ENCODE measurements around the gene FTL. TPM values are rescaled to one million over a fixed set of nuclear protein-coding genes. Genes with fewer than 3 reads are reported as not detected.

The FTL gene
- total and polyA plus RNA-seq, 8 donors, result 394 to 1,473 (median 841) TPM

DNA sequence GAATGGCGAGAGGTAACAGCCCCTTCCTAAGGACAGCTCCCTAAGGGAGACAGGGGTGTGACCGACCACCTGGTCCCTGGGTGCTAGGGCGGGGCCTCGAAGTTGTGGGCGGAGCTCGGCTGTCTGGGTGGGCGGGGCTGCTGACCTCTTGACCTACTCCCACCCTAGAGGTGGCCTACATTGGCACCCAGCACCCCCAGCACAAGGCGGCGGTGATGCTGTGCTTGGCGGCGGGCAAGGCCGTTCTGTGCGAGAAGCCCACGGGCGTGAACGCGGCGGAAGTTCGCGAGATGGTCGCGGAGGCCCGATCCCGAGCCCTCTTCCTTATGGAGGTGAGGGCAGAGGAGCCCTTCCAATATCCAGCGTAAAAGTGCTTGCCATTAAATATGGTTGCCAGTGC, 29.2 kb upstream of the FTL start:
- Histone ChIP-seq H3K27ac (no peak overlapping the region), H3K4me3 (no peak overlapping the region), H3K27me3 (no peaks in the 10 kb centered on the region), H3K9me3 (no peaks in the 10 kb centered on the region), H3K4me1 (no peaks in the 10 kb centered on the region), H3K36me3 (no peaks in the 10 kb centered on the region)
- TF ChIP-seq, protein P1, sequence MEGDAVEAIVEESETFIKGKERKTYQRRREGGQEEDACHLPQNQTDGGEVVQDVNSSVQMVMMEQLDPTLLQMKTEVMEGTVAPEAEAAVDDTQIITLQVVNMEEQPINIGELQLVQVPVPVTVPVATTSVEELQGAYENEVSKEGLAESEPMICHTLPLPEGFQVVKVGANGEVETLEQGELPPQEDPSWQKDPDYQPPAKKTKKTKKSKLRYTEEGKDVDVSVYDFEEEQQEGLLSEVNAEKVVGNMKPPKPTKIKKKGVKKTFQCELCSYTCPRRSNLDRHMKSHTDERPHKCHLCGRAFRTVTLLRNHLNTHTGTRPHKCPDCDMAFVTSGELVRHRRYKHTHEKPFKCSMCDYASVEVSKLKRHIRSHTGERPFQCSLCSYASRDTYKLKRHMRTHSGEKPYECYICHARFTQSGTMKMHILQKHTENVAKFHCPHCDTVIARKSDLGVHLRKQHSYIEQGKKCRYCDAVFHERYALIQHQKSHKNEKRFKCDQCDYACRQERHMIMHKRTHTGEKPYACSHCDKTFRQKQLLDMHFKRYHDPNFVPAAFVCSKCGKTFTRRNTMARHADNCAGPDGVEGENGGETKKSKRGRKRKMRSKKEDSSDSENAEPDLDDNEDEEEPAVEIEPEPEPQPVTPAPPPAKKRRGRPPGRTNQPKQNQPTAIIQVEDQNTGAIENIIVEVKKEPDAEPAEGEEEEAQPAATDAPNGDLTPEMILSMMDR (IDR thresholded peaks at IDR 0.05), result no peak
- ATAC-seq (no peak), FAIRE-seq (no peak), DNase-seq (no peak)
- intact Hi-C loops (cut with DNase I), result no loop called here
- 90 to 95% methylated on average over 25 of the region's 25 CpGs for WGBS, 2 donors

DNA sequence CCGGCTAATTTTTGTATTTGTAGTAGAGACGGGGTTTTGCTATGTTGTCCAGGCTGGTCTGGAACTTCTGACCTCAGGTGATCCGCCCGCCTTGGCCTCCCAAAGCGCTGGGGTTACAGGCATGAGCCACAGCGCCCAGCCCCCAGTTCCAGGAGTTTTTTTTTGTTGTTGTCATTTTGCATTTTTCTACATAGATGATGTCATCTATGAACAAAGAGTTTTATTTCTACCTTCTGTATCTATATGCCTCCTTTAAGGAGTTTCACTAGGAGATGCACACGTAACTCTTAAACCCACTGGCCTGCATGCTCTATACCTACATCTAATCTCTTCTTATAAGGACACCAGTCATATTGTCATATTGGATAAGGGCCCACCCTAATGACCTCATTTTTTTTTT, 26.9 kb upstream of the FTL start:
- WGBS, 2 donors, result 71 to 93% methylated on average over 7 of the region's 7 CpGs
- Histone ChIP-seq H3K9me3 (no peaks in the 10 kb centered on the region), H3K4me3 (no peak overlapping the region), H3K4me1 (no peaks in the 10 kb centered on the region), H3K36me3 (no peaks in the 10 kb centered on the region), H3K27ac (no peak overlapping the region), H3K27me3 (no peaks in the 10 kb centered on the region)
- intact Hi-C loops (cut with DNase I), result no loop called here
- ATAC-seq, result no peak
- no peak for DNase-seq
- FAIRE-seq, result no peak
- TF ChIP-seq, protein P1 (IDR thresholded peaks at IDR 0.05), result no peak

DNA sequence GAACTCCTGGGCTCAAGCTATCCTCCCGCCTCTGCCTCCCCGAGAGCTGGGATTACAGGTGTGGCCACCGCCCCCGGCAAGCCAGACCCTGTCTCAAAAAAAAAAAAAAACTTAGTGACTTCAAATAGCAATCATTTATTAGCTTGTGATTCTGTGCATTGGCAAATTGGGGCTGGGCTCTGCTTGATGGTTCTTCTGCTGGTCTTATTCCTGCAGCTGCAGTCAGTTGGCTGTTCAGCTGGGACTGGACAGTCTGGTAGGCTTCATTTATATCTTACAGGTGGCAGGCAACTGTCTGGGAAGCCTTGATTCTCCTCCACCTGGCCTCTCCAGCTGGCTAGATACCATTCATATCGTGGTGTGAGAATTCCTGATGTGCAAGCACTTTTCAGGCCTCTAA, 24.2 kb upstream of the FTL start:
- WGBS, 2 donors, result 94 to 95% methylated on average over 5 of the region's 5 CpGs

DNA sequence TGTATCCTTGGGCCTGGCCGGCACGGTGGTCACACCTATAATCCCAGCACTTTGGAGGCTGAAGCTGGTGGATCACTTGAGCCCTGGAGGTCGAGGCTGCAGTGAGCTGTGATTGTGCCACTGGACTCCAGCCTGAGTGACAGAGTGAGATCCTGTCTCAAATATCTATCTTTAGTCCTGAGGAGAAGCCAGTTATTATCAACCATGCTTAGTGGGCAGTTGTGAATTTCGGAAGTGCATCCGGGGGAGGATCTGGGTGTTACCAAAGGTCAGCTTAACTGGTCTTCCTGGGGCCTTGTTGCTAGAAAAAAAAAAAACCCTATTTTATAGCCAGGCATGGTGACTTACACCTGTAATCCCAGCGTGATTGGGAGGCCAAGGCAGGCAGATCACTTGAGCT, 22.0 kb upstream of the FTL start:
- Histone ChIP-seq H3K36me3 (no peaks in the 10 kb centered on the region), H3K9me3 (no peaks in the 10 kb centered on the region), H3K27ac (no peak overlapping the region), H3K4me1 (no peaks in the 10 kb centered on the region), H3K27me3 (no peaks in the 10 kb centered on the region), H3K4me3 (no peak overlapping the region)
- 78 to 86% methylated on average over 6 of the region's 6 CpGs for WGBS, 2 donors
- TF ChIP-seq, protein P1 (IDR thresholded peaks at IDR 0.05), result no peak
- FAIRE-seq, result no peak
- DNase-seq, result no peak
- no peak for ATAC-seq
- intact Hi-C loops (cut with DNase I), result no loop called here

More for the DNA sequence above, 24.2 kb upstream of the FTL start:
- H3K9me3 ChIP-seq, result no peaks in the 10 kb centered on the region
- no peaks in the 10 kb centered on the region for H3K27me3 ChIP-seq
- TF ChIP-seq, protein P1 (IDR thresholded peaks at IDR 0.05), result no peak
- H3K4me3 ChIP-seq, result no peak overlapping the region
- FAIRE-seq (no peak), ATAC-seq (no peak), DNase-seq (no peak)
- H3K36me3 ChIP-seq, result no peaks in the 10 kb centered on the region
- H3K4me1 ChIP-seq, result no peaks in the 10 kb centered on the region
- H3K27ac ChIP-seq, result no peak overlapping the region
- intact Hi-C loops (cut with DNase I), result no loop called here

DNA sequence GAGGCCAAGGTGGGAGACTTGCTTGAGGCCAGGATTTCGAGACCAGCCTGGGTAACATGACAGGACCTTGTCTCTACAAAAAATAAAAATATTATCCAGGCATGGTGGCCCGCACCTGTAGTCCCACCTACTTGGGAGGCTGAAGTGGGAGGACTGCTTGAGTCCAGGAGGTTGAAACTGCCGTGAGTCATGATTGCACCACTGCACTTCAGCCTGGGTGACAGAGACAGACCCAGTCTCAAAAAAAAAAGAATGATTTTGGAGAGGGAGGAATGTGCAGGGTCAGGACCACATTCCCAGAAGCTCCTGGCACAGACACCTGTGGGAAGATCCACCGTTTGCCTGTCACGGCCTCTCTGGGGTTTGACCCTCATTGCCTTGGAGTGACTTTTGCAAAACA, 19.7 kb upstream of the FTL start:
- DNase-seq (no peak), FAIRE-seq (no peak), ATAC-seq (no peak)
- H3K36me3 ChIP-seq, result no peaks in the 10 kb centered on the region
- TF ChIP-seq, protein P1 (IDR thresholded peaks at IDR 0.05), result no peak
- H3K27ac ChIP-seq, result no peak overlapping the region
- H3K27me3 ChIP-seq, result no peaks in the 10 kb centered on the region
- no peaks in the 10 kb centered on the region for H3K4me1 ChIP-seq
- intact Hi-C loops (cut with DNase I), result no loop called here
- no peak overlapping the region for H3K4me3 ChIP-seq
- 84 to 94% methylated on average over 5 of the region's 5 CpGs for WGBS, 2 donors
- H3K9me3 ChIP-seq, result no peaks in the 10 kb centered on the region
